ENCODE results near the gene MORN5.

DNA sequence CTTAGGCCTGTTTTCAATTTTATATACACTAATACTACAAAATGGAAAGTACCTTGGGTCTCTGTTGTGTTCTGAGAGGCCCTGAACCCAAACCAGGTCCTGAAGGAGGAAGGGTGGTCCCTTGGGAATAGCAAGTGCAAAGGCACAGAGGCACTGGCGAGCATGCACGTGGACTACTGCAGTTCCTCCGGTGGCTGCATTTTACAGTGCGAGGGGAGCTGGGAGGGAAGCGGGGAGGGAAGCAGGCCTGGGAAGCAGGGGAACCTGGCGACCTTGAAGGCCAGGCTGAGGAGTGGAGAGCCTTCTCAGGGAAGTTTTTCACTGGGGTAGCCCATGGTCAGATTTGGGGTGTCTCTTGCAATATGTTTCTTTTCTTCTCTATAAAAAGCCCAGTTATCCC, 33.9 kb downstream of the MORN5 start:
- TF ChIP-seq GATA2 (IDR thresholded peaks at IDR 0.05; ENCODE audit: low read depth, low read length) = no peak
- no peak for TF ChIP-seq GATA3 (IDR thresholded peaks at IDR 0.05; ENCODE audit: low read depth, low read length)

Data from SH-SY5Y (cell line).